Large intestine (tissue), 3 donors: ENCODE results near the gene MT1M. TPM values are rescaled to one million over a fixed set of nuclear protein-coding genes. Genes with fewer than 3 reads are reported as not detected.
A peak's percentile ranks its signal among the peaks of the same experiment; 100 is the strongest.
"Not testable (repeated sequence)": the region's sequence is repeated elsewhere in the genome, so short reads cannot be mapped to it uniquely, and the experiment has no call there.

Source experiments
- DNase-seq, 2 donors: peaks; one replicate each; pipeline versions ENCODE4 v3.0.0 to v3.0.0-alpha.2; 2013
- H3K27ac ChIP-seq: one replicate; pipeline ENCODE4 v1.5.1; 2013; ENCODE audit warnings: low read length
- H3K27me3 ChIP-seq: 2 replicates; pipeline ENCODE4 v1.6.1; 2013; ENCODE audit warnings: low read length; ENCODE audit not compliant: control insufficient read depth, insufficient read depth
- H3K36me3 ChIP-seq: 2 replicates; pipeline ENCODE4 v1.6.1; 2013; ENCODE audit warnings: low read length; ENCODE audit not compliant: control insufficient read depth, insufficient read depth
- H3K4me1 ChIP-seq: one replicate; pipeline ENCODE4 v1.6.1; 2013; ENCODE audit warnings: low read length; ENCODE audit not compliant: control insufficient read depth, insufficient read depth
- H3K4me3 ChIP-seq: one replicate; pipeline ENCODE4 v1.5.1; 2013; ENCODE audit warnings: low read length
- H3K9me3 ChIP-seq: one replicate; pipeline ENCODE4 v1.6.1; 2013; ENCODE audit warnings: mild to moderate bottlenecking, low read depth, low read length, moderate library complexity; ENCODE audit not compliant: control insufficient read depth
- WGBS: methylation state at CpG from one replicate; pipeline ENCODE4 v1.1.5; 2013; ENCODE audit warnings: low lambda C conversion rate; ENCODE audit not compliant: insufficient coverage; 5-methylcytosine and 5-hydroxymethylcytosine counted together
- polyA plus RNA-seq: library from polyadenylated mRNA; unstranded; fragments of 120-200 nt; gene quantifications from one replicate; pipeline ENCODE4 v1.2.1, GENCODE V29; 2013

Gene MT1M
- polyA plus RNA-seq, 1 donor = 2.5 TPM

DNA sequence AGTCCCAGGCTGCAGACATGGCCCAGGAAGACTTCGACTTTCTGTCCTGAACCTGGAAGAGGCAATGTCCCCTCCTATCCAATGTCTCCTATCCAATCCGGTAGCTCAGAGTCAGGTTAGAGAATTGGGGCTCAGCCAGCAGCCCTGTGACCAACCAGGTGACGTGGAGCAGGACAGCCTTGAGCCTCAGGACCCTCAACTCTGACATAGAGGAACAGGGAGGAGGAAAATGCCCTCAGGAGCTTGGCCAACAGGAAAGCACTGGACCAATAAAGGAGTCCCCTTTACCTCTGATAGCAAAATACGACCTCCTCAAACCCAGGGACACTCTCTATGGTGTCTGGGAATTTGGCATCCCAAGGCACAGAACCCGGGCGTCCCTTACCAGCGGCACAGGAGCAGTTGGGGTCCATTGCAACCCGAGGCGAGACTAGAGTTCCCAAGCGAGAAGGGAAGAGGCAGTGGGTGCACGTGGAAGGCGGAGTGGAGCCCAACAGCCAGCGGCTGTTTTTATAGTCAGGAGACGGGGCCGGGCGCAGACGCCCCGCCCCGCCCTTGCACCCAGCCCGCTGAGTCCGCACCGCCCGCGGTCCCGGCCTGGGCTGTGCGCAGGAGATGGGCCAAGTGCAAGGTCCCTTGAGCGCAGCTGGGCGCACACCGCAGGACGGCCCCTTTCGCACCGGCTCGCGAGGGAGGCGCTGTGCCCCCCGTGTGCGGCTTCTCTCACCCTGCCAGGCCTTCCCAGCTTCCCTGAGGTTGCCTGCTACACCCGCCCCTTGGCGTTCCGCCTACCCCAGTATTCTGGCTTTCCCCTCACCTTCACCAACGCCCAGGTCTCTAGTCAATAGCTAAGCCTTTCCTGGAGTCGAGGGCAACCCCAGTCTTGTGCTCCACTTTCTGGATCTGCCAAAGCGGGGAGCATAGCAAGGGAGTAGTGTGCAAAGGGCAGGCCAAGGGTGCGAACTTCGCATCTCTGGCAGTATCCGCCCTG lies 35.4 kb downstream of the MT1M start, which contains the start of gene MT1G:
MT1G (minus strand) TSS at position 485 of the 991 bp plus-strand sequence; CDS start at position 413, 72 bp downstream.
- peak within 1 kb of the TSS; percentile 53 for H3K4me3 ChIP-seq
- no CpG with 5 or more reads among the region's 46 CpGs for WGBS
- peaks cover 55% of the 10 kb centered on the region for H3K27me3 ChIP-seq
- peaks cover 3% of the 10 kb centered on the region for H3K36me3 ChIP-seq
- H3K9me3 ChIP-seq = no peaks in the 10 kb centered on the region
- H3K4me1 ChIP-seq = peaks cover 14% of the 10 kb centered on the region
- H3K27ac ChIP-seq = peak within 1 kb of the TSS; percentile 93
- DNase-seq = peak; percentile 88 to 94

DNA sequence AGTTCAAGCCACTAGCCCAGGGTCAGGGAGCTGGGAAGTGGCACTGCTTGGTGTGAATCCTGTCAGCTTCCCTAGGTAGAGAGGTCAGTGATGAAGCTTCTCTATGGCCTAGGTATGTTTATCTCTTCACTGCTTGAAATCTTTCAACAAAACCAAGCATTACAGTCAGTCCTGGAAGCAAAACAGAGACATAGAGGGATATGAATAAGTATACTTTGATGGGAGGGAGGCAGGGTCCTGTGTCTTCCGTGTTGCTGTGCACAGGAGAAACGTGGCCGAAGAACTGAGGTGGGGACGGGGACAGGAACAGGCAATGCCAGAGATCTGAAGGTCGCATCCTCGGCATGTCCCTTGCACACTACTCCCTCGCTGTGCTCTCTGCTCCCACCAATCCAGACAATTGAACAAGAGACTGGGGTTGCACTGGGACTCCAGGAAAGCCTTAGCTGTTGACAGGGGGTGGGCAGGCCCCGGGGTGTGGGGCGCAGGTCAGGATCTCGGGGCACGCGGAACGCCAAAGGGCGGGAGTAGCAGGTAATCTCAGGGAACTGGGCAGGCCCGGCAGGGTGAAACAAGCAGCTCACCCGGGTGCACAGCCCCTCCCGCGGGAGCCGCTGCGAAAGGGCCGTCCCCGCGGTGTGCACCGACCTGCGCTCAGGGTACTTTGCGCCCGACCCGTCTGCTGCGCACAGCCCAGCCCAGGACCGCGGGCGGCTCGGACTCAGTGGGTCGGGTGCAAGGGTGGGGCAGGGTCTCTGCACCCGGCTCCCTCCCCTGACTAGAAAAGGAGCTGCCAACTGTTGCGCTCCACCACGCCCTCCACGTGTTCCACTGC lies 36.8 kb downstream of the MT1M start, which contains the start of gene MT1H:
MT1H (plus strand) TSS at position 810 of the 835 bp plus-strand sequence. CDS start 71 bp downstream, outside the sequence.
- WGBS = no CpG with 5 or more reads among the region's 38 CpGs
- Histone ChIP-seq H3K9me3 (no peaks in the 10 kb centered on the region), H3K4me3 (peak within 1 kb of the TSS; percentile 50), H3K27me3 (peaks cover 50% of the 10 kb centered on the region), H3K27ac (peak within 1 kb of the TSS; percentile 93), H3K4me1 (peaks cover 14% of the 10 kb centered on the region), H3K36me3 (peaks cover 3% of the 10 kb centered on the region)
- peak; percentile 88 to 90 for DNase-seq

DNA sequence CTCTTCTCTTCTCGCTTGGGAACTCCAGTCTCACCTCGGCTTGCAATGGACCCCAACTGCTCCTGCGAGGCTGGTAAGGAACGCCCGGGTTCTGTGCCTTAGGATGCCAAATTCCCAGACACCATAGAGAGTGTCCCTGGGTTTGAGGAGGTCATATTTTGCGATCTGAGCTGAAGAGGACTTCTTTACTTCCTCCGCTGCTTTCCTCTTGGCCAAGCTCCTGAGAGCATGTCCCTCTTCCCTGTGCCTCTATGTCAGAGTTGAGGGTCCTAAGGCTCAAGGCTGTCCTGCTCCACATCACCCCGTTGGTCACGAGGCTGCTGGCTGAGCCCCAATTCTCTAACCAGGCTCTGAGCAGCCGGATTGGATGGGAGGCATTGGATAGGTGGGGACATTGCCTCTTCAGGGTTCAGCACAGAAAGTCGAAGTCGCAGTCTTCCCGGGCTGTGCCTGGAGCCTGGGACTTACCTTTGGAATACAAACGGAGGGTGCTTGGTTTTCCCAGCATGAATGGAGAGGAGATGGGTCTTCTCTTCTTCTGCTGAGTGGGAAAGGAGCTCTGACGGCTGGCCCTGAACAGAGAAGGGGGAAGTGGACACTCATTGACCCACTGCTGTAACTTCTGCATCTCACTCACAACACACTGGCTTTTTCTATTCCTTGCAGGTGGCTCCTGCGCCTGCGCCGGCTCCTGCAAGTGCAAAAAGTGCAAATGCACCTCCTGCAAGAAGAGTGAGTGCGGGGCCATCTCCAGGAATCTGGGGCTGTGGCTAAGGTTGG lies 37.6 kb downstream of the MT1M start:
- H3K27me3 ChIP-seq = peaks cover 45% of the 10 kb centered on the region
- peaks cover 14% of the 10 kb centered on the region for H3K4me1 ChIP-seq
- peak overlapping the region; percentile 50 for H3K4me3 ChIP-seq
- peak overlapping the region; percentile 93 for H3K27ac ChIP-seq
- peak in 1 of 2 donors; percentile 59 for DNase-seq
- peaks cover 3% of the 10 kb centered on the region for H3K36me3 ChIP-seq
- no peaks in the 10 kb centered on the region for H3K9me3 ChIP-seq
- WGBS = 20% methylated on average over 1 of the region's 19 CpGs

DNA sequence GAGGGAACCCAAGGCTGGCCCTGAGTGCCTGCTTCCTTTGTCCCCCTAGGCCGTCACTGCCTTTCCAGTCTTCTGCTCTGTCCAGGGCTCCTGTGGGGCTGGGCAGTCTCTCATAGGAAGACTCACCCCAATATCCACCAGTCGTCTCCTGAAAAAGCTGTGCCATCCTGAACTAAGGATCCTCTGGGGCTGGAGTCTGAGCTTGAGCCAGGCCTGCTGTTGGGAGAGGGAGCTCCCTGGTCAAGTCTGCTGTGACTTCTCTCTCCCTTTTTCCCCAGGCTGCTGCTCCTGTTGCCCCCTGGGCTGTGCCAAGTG lies 38.1 kb downstream of the MT1M start:
- H3K4me3 ChIP-seq = peak overlapping the region; percentile 50
- no CpG with 5 or more reads among the region's 2 CpGs for WGBS
- no peak for DNase-seq
- H3K9me3 ChIP-seq = no peaks in the 10 kb centered on the region
- H3K27me3 ChIP-seq = peaks cover 50% of the 10 kb centered on the region
- peaks cover 3% of the 10 kb centered on the region for H3K36me3 ChIP-seq
- H3K27ac ChIP-seq = peak overlapping the region; percentile 93
- peaks cover 14% of the 10 kb centered on the region for H3K4me1 ChIP-seq

DNA sequence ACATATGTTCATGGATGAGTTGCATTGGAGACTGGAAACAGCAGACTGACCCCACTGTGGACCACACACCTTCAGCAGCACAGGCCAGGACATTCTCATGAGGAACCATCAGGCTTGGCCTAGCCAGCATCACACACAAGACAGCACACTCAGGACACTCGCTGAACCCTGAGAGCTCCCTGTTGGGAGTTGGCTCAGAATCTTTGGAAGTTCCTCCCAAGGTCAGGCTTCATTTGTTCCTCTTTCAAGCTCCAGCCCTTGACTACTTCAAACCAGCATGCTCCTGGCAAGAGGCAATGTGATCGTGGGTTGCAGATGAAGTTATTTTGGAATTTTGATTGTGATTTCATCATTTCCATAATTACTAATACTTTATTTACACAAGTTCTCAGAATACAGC lies 39.2 kb downstream of the MT1M start:
- no CpG with 5 or more reads among the region's 2 CpGs for WGBS
- DNase-seq, H3K27ac ChIP-seq: not testable (repeated sequence)

DNA sequence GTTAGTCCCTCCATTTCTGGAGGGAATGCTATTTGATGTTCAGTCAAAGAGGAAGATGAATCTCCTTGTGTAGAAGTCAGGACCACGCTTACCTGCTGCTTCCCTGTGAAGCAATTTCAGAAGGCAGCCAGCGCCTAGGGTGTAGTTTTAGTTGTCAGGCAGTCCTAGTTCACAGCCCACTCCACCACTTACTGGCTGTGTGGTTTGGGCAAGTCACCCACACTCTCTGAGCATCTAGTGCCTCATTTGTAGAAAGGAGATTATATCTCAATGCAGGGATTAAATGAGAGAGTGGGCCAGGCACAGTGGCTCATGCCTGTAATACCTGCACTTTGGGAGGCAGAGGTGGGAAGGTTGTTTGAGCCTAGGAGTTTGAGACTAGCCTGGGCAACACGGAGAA lies 39.7 kb downstream of the MT1M start:
- H3K27ac ChIP-seq, H3K4me3 ChIP-seq, DNase-seq, H3K9me3 ChIP-seq, H3K36me3 ChIP-seq: not testable (repeated sequence)
- peaks cover 58% of the 10 kb centered on the region for H3K27me3 ChIP-seq
- H3K4me1 ChIP-seq = peaks cover 14% of the 10 kb centered on the region
- WGBS = no CpG with 5 or more reads among the region's 3 CpGs

More for the DNA sequence above, 39.2 kb downstream of the MT1M start:
- Histone ChIP-seq H3K4me1 (peaks cover 14% of the 10 kb centered on the region), H3K27me3 (peaks cover 58% of the 10 kb centered on the region)
- not testable (repeated sequence) for H3K9me3 ChIP-seq, H3K36me3 ChIP-seq, H3K4me3 ChIP-seq

DNA sequence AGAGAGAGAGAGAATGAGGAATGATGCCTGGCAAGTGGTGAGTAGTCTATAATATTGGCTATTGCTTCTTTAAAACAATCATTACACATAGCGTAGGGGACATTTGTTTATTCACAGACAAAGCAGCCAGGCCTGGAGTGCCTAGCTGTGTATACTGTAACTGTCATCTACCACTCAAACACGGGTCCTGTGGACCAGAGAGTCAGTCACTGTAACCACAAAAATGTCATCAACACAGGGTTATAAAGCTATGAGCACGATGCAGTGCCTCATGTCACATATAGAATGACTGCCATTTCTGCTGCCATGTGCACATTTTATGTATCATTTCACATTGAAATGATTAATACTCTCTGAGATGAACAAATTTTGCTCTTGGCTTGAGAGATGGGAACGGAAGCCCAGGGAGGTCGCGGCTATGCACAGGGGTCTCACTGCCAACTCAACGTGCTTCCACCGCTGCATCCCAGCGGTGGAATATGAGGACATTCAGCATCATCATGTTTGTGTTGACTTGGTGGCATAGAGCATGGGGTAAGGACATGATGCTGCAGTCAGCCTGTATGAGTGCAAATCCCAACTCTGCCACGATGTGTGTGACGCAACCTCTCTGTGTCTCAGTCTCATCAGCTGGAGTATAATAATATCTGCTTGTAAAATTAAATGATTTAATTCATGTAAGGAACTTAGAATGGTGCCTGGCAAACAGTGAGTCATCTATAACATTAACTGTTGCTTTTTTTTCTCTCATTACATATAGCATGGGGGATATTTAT lies 40.5 kb downstream of the MT1M start:
- no peak for DNase-seq
- Histone ChIP-seq H3K27ac (no peak overlapping the region), H3K4me1 (peaks cover 14% of the 10 kb centered on the region), H3K9me3 (no peaks in the 10 kb centered on the region), H3K36me3 (no peaks in the 10 kb centered on the region), H3K27me3 (peaks cover 54% of the 10 kb centered on the region), H3K4me3 (no peak overlapping the region)
- WGBS = no CpG with 5 or more reads among the region's 11 CpGs

DNA sequence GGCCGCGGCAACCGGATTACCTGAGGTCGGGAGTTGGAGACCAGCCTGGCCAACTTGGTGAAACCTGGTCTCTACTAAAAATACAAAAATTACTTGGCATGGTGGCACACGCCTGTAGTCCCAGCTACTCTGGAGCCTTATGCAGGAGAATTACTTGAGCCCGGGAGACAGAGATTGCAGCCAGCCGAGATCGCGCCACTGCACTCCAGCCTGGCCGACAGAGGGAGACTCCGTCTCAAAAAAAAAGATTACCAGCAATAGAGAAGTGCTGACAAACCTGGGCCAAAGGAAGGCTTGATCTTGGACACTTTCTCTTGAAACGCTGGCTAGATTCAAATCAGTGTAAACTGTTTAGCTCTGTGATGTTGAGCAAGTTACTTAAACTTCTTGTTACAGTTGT lies 41.5 kb downstream of the MT1M start:
- peak in 1 of 2 donors; percentile 45 for DNase-seq
- H3K27me3 ChIP-seq = peaks cover 45% of the 10 kb centered on the region
- H3K9me3 ChIP-seq = no peaks in the 10 kb centered on the region
- no peak overlapping the region for H3K27ac ChIP-seq
- no peak overlapping the region for H3K4me3 ChIP-seq
- H3K4me1 ChIP-seq = peaks cover 6% of the 10 kb centered on the region
- 0% methylated on average over 4 of the region's 12 CpGs for WGBS
- H3K36me3 ChIP-seq = no peaks in the 10 kb centered on the region

DNA sequence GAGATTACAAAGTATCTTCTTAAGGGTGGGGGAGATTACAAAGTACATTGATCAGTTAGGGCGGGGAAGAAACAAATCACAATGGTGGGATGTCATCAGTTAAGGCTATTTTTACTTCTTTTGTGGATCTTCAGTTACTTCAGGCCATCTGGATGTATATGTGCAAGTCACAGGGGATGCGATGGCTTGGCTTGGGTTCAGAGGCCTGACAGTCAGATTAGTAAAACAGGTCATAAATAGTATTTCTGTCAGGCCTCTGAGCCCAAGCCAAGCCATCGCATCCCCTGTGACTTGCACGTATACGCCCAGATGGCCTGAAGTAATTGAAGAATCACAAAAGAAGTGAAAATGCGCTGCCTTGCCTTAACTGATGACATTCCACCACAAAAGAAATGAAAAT lies 42.1 kb downstream of the MT1M start:
- not testable (repeated sequence) for H3K9me3 ChIP-seq, DNase-seq, H3K36me3 ChIP-seq, H3K27ac ChIP-seq, H3K4me1 ChIP-seq, H3K4me3 ChIP-seq
- WGBS = 60% methylated on average over 1 of the region's 6 CpGs
- H3K27me3 ChIP-seq = peaks cover 39% of the 10 kb centered on the region
